ENCODE measurements around the gene CEP20.

The CEP20 gene

GRCh38 chr16:15825750-15826305, 62.6 kb downstream of the CEP20 start:
- Histone ChIP-seq H3K9ac (ENCODE audit: low read depth, low read length, poor library complexity, severe bottlenecking) (no peak overlapping the region), H4K20me1 (ENCODE audit: insufficient read depth, low read length, poor library complexity, severe bottlenecking) (no peaks in the 10 kb centered on the region), H3K79me2 (ENCODE audit: insufficient read depth, low read length) (no peaks in the 10 kb centered on the region), H3F3A (ENCODE audit: low read depth) (no peaks in the 10 kb centered on the region), H2AFZ (ENCODE audit: low read length) (no peak overlapping the region), H3K4me2 (ENCODE audit: low read depth, low read length, poor library complexity, severe bottlenecking) (no peak overlapping the region), H3K36me3 (ENCODE audit: insufficient read depth, low read length) (no peaks in the 10 kb centered on the region), H3K4me1 (ENCODE audit: insufficient read depth, low read length, poor library complexity, severe bottlenecking) (no peaks in the 10 kb centered on the region), H3K9me3 (ENCODE audit: insufficient read depth, low read depth, low read length) (no peaks in the 10 kb centered on the region), H3K9me2 (replicated peaks; ENCODE audit: low read depth, low read length) (no peaks in the 10 kb centered on the region), H3K4me3 (ENCODE audit: low read length, poor library complexity, severe bottlenecking) (no peak overlapping the region), H3K27me3 (ENCODE audit: insufficient read depth, low read length, poor library complexity, severe bottlenecking) (no peaks in the 10 kb centered on the region)
- no peak for TF ChIP-seq EZH2phosphoT487 (IDR thresholded peaks at IDR 0.05; ENCODE audit: borderline replicate concordance)
- TF ChIP-seq CTCF (conservative IDR thresholded peaks at IDR 0.05; ENCODE audit: low read length), result no peak

GRCh38 chr16:15822957-15823356, 65.4 kb downstream of the CEP20 start:
- H2AFZ ChIP-seq (ENCODE audit: low read length), result no peak overlapping the region
- H3K9me3 ChIP-seq (ENCODE audit: insufficient read depth, low read depth, low read length), result no peaks in the 10 kb centered on the region
- no peak overlapping the region for H3K9ac ChIP-seq (ENCODE audit: low read depth, low read length, poor library complexity, severe bottlenecking)
- H4K20me1 ChIP-seq (ENCODE audit: insufficient read depth, low read length, poor library complexity, severe bottlenecking), result no peaks in the 10 kb centered on the region
- H3K4me3 ChIP-seq (ENCODE audit: low read length, poor library complexity, severe bottlenecking), result no peak overlapping the region
- H3K79me2 ChIP-seq (ENCODE audit: insufficient read depth, low read length), result no peaks in the 10 kb centered on the region
- no peaks in the 10 kb centered on the region for H3K9me2 ChIP-seq (replicated peaks; ENCODE audit: low read depth, low read length)
- H3F3A ChIP-seq (ENCODE audit: low read depth), result no peaks in the 10 kb centered on the region
- no peaks in the 10 kb centered on the region for H3K36me3 ChIP-seq (ENCODE audit: insufficient read depth, low read length)
- no peaks in the 10 kb centered on the region for H3K27me3 ChIP-seq (ENCODE audit: insufficient read depth, low read length, poor library complexity, severe bottlenecking)
- no peak for TF ChIP-seq CTCF (conservative IDR thresholded peaks at IDR 0.05; ENCODE audit: low read length)
- TF ChIP-seq EZH2phosphoT487 (IDR thresholded peaks at IDR 0.05; ENCODE audit: borderline replicate concordance), result no peak
- no peaks in the 10 kb centered on the region for H3K4me1 ChIP-seq (ENCODE audit: insufficient read depth, low read length, poor library complexity, severe bottlenecking)
- no peak overlapping the region for H3K4me2 ChIP-seq (ENCODE audit: low read depth, low read length, poor library complexity, severe bottlenecking)

- Histone ChIP-seq H4K20me1 (ENCODE audit: insufficient read depth, low read length, poor library complexity, severe bottlenecking) (no peaks in the 10 kb centered on the region), H3K9ac (ENCODE audit: low read depth, low read length, poor library complexity, severe bottlenecking) (no peak overlapping the region), H3K79me2 (ENCODE audit: insufficient read depth, low read length) (no peaks in the 10 kb centered on the region), H2AFZ (ENCODE audit: low read length) (no peak overlapping the region), H3K9me2 (replicated peaks; ENCODE audit: low read depth, low read length) (no peaks in the 10 kb centered on the region), H3F3A (ENCODE audit: low read depth) (no peaks in the 10 kb centered on the region), H3K4me1 (ENCODE audit: insufficient read depth, low read length, poor library complexity, severe bottlenecking) (no peaks in the 10 kb centered on the region), H3K36me3 (ENCODE audit: insufficient read depth, low read length) (no peaks in the 10 kb centered on the region), H3K27me3 (ENCODE audit: insufficient read depth, low read length, poor library complexity, severe bottlenecking) (no peaks in the 10 kb centered on the region), H3K4me2 (ENCODE audit: low read depth, low read length, poor library complexity, severe bottlenecking) (no peak overlapping the region), H3K4me3 (ENCODE audit: low read length, poor library complexity, severe bottlenecking) (no peak overlapping the region), H3K9me3 (ENCODE audit: insufficient read depth, low read depth, low read length) (no peaks in the 10 kb centered on the region; the same call in 1 of the 2 replicates)
- no peak for TF ChIP-seq CTCF (conservative IDR thresholded peaks at IDR 0.05; ENCODE audit: low read length)
- no peak for TF ChIP-seq EZH2phosphoT487 (IDR thresholded peaks at IDR 0.05; ENCODE audit: borderline replicate concordance)
These were observed 67.6 kb downstream of the CEP20 start for GRCh38 chr16:15820837-15821236.

Data from Loucy (cell line).